CD8-positive, alpha-beta memory T cell (primary cell): ENCODE data around the gene STYX. TPM values are rescaled to one million over a fixed set of nuclear protein-coding genes. Genes with fewer than 3 reads are reported as not detected.
A peak's percentile ranks its signal among the peaks of the same experiment; 100 is the strongest.

Source experiments
- CTCF ChIA-PET: fragments of 350-600 bp; sonication (Branson Sonifier 250); formaldehyde crosslinking; loops from one replicate; lab custom pipeline; 2021; ENCODE audit warnings: antibody characterized with exemption; lab: Charles Lee
- POLR2A ChIA-PET: fragments of 350-600 bp; sonication (Branson Sonifier 250); formaldehyde crosslinking; loops from one replicate; lab custom pipeline; 2021; ENCODE audit warnings: antibody characterized with exemption; lab: Charles Lee
- DNase-seq, 5 donors: peaks; one replicate each; pipeline versions ENCODE4 v3.0.0 to v3.0.0-alpha.2; 2020 to 2022; ENCODE audit warnings: mixed read lengths in 1 of 5
- H3K27ac ChIP-seq: one replicate; pipeline ENCODE4 v1.7.0; 2013; ENCODE audit warnings: low read depth, mild to moderate bottlenecking, low read length, moderate library complexity
- H3K27me3 ChIP-seq: 2 replicates; pipeline ENCODE4 v1.7.0; 2013; ENCODE audit warnings: low read length, mild to moderate bottlenecking; ENCODE audit not compliant: insufficient read depth, poor library complexity, severe bottlenecking
- H3K36me3 ChIP-seq: 2 replicates; pipeline ENCODE4 v1.7.0; 2013; ENCODE audit warnings: mild to moderate bottlenecking, low read length, moderate library complexity; ENCODE audit not compliant: insufficient read depth
- H3K4me1 ChIP-seq: 2 replicates; pipeline ENCODE4 v1.7.0; 2013; ENCODE audit warnings: mild to moderate bottlenecking, low read length, moderate library complexity; ENCODE audit not compliant: insufficient read depth
- H3K4me3 ChIP-seq: 2 replicates; pipeline ENCODE4 v1.7.0; 2013; ENCODE audit warnings: mild to moderate bottlenecking, low read length
- H3K9me3 ChIP-seq: 2 replicates; pipeline ENCODE4 v1.7.0; 2013; ENCODE audit warnings: mild to moderate bottlenecking, low read length
- H3K27ac Mint-ChIP-seq, 8 donors: one replicate each; pipeline ENCODE4 v1.8.0; 2020 to 2021; ENCODE audit warnings: mixed read lengths in 8 of 8, mild to moderate bottlenecking in 6 of 8, inconsistent platforms in 3 of 8, moderate library complexity in 3 of 8
- H3K27me3 Mint-ChIP-seq, 2 donors: one replicate each; pipeline ENCODE4 v1.8.0; 2020 to 2021; ENCODE audit warnings: mixed read lengths in 2 of 2, mild to moderate bottlenecking in 1 of 2, moderate library complexity in 1 of 2
- H3K36me3 Mint-ChIP-seq, 3 donors: one replicate each; pipeline ENCODE4 v1.8.0; 2020 to 2021; ENCODE audit warnings: mixed read lengths in 3 of 3, inconsistent platforms in 1 of 3, mild to moderate bottlenecking in 1 of 3
- H3K4me1 Mint-ChIP-seq, 3 donors: one replicate each; pipeline ENCODE4 v1.8.0; 2020 to 2021; ENCODE audit warnings: mixed read lengths in 3 of 3, inconsistent platforms in 1 of 3, mild to moderate bottlenecking in 1 of 3
- H3K4me3 Mint-ChIP-seq, 7 donors: one replicate each; pipeline ENCODE4 v1.8.0; 2020 to 2021; ENCODE audit warnings: mixed read lengths in 7 of 7, mild to moderate bottlenecking in 6 of 7, moderate library complexity in 4 of 7, inconsistent platforms in 2 of 7
- H3K9me3 Mint-ChIP-seq, 5 donors: one replicate each; pipeline ENCODE4 v1.8.0; 2020 to 2022; ENCODE audit warnings: mixed read lengths in 5 of 5, mild to moderate bottlenecking in 3 of 5, moderate library complexity in 2 of 5, inconsistent platforms in 1 of 5
- polyA plus RNA-seq: library from polyadenylated mRNA; unstranded; fragments of 300-500 nt; fragmentation: Illumina TruSeq; gene quantifications from one replicate; pipeline ENCODE4 v1.2.3, GENCODE V29; 2021
- total RNA-seq, 2 experiments: library from RNA; stranded (reverse); gene quantifications; one replicate each; pipeline ENCODE4 v1.2.3, GENCODE V29; 2021

Gene STYX
- total and polyA plus RNA-seq, 3 experiments from 2014 or later, result 20.9 to 25.4 (median 21.2) TPM

GRCh38 chr14:52693532-52693931 lies 36.4 kb upstream of the STYX start:
- Mint-ChIP-seq H3K27ac (peak overlapping the region in 4 of 8 donors; percentile 29 to 66 (median 38)), H3K9me3 (no peaks in the 10 kb centered on the region)
- POLR2A ChIA-PET, result no interaction called here

GRCh38 chr14:52694761-52695480 lies 35.0 kb upstream of the STYX start:
- peak; percentile 28 to 79 (median 63) for DNase-seq
- no peaks in the 10 kb centered on the region for H3K9me3 ChIP-seq
- H3K4me1 Mint-ChIP-seq, result peaks cover 42 to 56% (median 53%) of the 10 kb centered on the region in 3 donors
- CTCF ChIA-PET, result no interaction called here
- H3K9me3 Mint-ChIP-seq, result no peaks in the 10 kb centered on the region
- H3K27me3 Mint-ChIP-seq, result no peaks in the 10 kb centered on the region
- no peaks in the 10 kb centered on the region for H3K36me3 ChIP-seq
- H3K27ac ChIP-seq, result peak overlapping the region; percentile 80
- H3K4me3 Mint-ChIP-seq, result peak overlapping the region; percentile 93 to 100 (median 99)
- H3K4me3 ChIP-seq, result peak overlapping the region; percentile 84
- no peaks in the 10 kb centered on the region for H3K27me3 ChIP-seq
- POLR2A ChIA-PET, result interaction anchor here (0.5 to 1.6 kb wide), 8 partner anchors 12 to 458 kb away, joined by 3 to 7 read pairs (median 5); partner anchors contain the start of genes DDHD1, GPR137C, PSMC6 and STYX
- peaks cover 0 to 11% (median 4%) of the 10 kb centered on the region in 3 donors for H3K36me3 Mint-ChIP-seq
- peaks cover 43% of the 10 kb centered on the region for H3K4me1 ChIP-seq
- H3K27ac Mint-ChIP-seq, result peak overlapping the region; percentile 69 to 99 (median 96)

More at GRCh38 chr14:52693532-52693931, 36.4 kb upstream of the STYX start:
- peaks cover 49% of the 10 kb centered on the region for H3K4me1 ChIP-seq
- Mint-ChIP-seq H3K27me3 (no peaks in the 10 kb centered on the region), H3K36me3 (peaks cover 0 to 11% (median 4%) of the 10 kb centered on the region in 3 donors), H3K4me3 (peak overlapping the region; percentile 38 to 73 (median 59)), H3K4me1 (peaks cover 55 to 70% (median 67%) of the 10 kb centered on the region in 3 donors)
- CTCF ChIA-PET, result interaction anchor here (0.9 kb wide), 1 partner anchor 14 kb away, joined by 3 read pairs; no protein-coding TSS in a partner anchor
- no peaks in the 10 kb centered on the region for H3K36me3 ChIP-seq
- DNase-seq, result no peak
- H3K9me3 ChIP-seq, result no peaks in the 10 kb centered on the region
- H3K4me3 ChIP-seq, result no peak overlapping the region
- H3K27ac ChIP-seq, result no peak overlapping the region
- H3K27me3 ChIP-seq, result no peaks in the 10 kb centered on the region

- Histone ChIP-seq H3K27me3 (no peaks in the 10 kb centered on the region), H3K36me3 (no peaks in the 10 kb centered on the region), H3K4me1 (peaks cover 39% of the 10 kb centered on the region), H3K4me3 (peak within 1 kb of the TSS; percentile 84), H3K9me3 (no peaks in the 10 kb centered on the region), H3K27ac (peak within 1 kb of the TSS; percentile 80)
- DNase-seq, result peak; percentile 50 to 70 (median 62)
- peaks cover 38 to 50% (median 48%) of the 10 kb centered on the region in 3 donors for H3K4me1 Mint-ChIP-seq
- peak within 1 kb of the TSS; percentile 93 to 100 (median 99) for H3K4me3 Mint-ChIP-seq
- ChIA-PET POLR2A (interaction anchor here (0.5 to 1.6 kb wide), 10 partner anchors 12 to 457 kb away, joined by 3 to 7 read pairs (median 4); partner anchors contain the start of genes DDHD1, GPR137C, PSMC6 and STYX), CTCF (no interaction called here)
- peak within 1 kb of the TSS; percentile 69 to 99 (median 96) for H3K27ac Mint-ChIP-seq
- no peaks in the 10 kb centered on the region for H3K9me3 Mint-ChIP-seq
- H3K36me3 Mint-ChIP-seq, result peaks cover 0 to 7% (median 0%) of the 10 kb centered on the region in 3 donors
- no peaks in the 10 kb centered on the region for H3K27me3 Mint-ChIP-seq
Observed at GRCh38 chr14:52695481-52696091, 34.4 kb upstream of the STYX start, which contains the start of gene ERO1A. ERO1A (minus strand) TSS chr14:52695558; CDS start chr14:52695481, 77 bp downstream.

- Histone ChIP-seq H3K4me1 (no peaks in the 10 kb centered on the region), H3K27ac (no peak overlapping the region), H3K4me3 (no peak overlapping the region), H3K9me3 (no peaks in the 10 kb centered on the region), H3K36me3 (no peaks in the 10 kb centered on the region), H3K27me3 (no peaks in the 10 kb centered on the region)
- POLR2A ChIA-PET, result no interaction called here
- DNase-seq, result no peak
- Mint-ChIP-seq H3K4me1 (peaks cover 4 to 10% (median 6%) of the 10 kb centered on the region in 3 donors), H3K9me3 (no peaks in the 10 kb centered on the region), H3K27me3 (peaks cover 0 to 2% of the 10 kb centered on the region in 2 donors), H3K27ac (no peak overlapping the region), H3K4me3 (peak overlapping the region in 1 of 7 donors; percentile 37), H3K36me3 (peaks cover 0 to 1% (median 0%) of the 10 kb centered on the region in 3 donors)
- CTCF ChIA-PET, result no interaction called here
Observed at GRCh38 chr14:52700701-52701172, 29.2 kb upstream of the STYX start.

GRCh38 chr14:52701223-52701622 lies 28.7 kb upstream of the STYX start:
- peaks cover 0 to 2% of the 10 kb centered on the region in 2 donors for H3K27me3 Mint-ChIP-seq
- no peaks in the 10 kb centered on the region for H3K9me3 Mint-ChIP-seq
- Histone ChIP-seq H3K36me3 (no peaks in the 10 kb centered on the region), H3K4me3 (no peak overlapping the region), H3K27ac (no peak overlapping the region), H3K4me1 (peaks cover 3% of the 10 kb centered on the region), H3K27me3 (no peaks in the 10 kb centered on the region), H3K9me3 (no peaks in the 10 kb centered on the region)
- peaks cover 5 to 9% (median 8%) of the 10 kb centered on the region in 3 donors for H3K4me1 Mint-ChIP-seq
- POLR2A ChIA-PET, result no interaction called here
- peak overlapping the region in 1 of 7 donors; percentile 37 for H3K4me3 Mint-ChIP-seq
- H3K36me3 Mint-ChIP-seq, result no peaks in the 10 kb centered on the region
- DNase-seq, result no peak
- CTCF ChIA-PET, result no interaction called here
- H3K27ac Mint-ChIP-seq, result peak overlapping the region in 1 of 8 donors; percentile 17

- Mint-ChIP-seq H3K27me3 (peaks cover 0 to 2% of the 10 kb centered on the region in 2 donors), H3K4me1 (peaks cover 22 to 26% (median 24%) of the 10 kb centered on the region in 3 donors), H3K27ac (no peak overlapping the region), H3K9me3 (no peaks in the 10 kb centered on the region), H3K36me3 (peaks cover 0 to 12% (median 0%) of the 10 kb centered on the region in 3 donors), H3K4me3 (no peak overlapping the region)
- ChIA-PET POLR2A (no interaction called here), CTCF (no interaction called here)
- DNase-seq, result no peak
- Histone ChIP-seq H3K27ac (no peak overlapping the region), H3K4me1 (peaks cover 17% of the 10 kb centered on the region), H3K27me3 (no peaks in the 10 kb centered on the region), H3K36me3 (no peaks in the 10 kb centered on the region), H3K9me3 (no peaks in the 10 kb centered on the region), H3K4me3 (no peak overlapping the region)
Observed at GRCh38 chr14:52703225-52703624, 26.7 kb upstream of the STYX start.

- Mint-ChIP-seq H3K4me3 (peak overlapping the region in 1 of 7 donors; percentile 69), H3K9me3 (no peaks in the 10 kb centered on the region), H3K4me1 (peaks cover 27 to 30% (median 28%) of the 10 kb centered on the region in 3 donors), H3K27me3 (peaks cover 0 to 2% of the 10 kb centered on the region in 2 donors), H3K36me3 (peaks cover 0 to 16% (median 0%) of the 10 kb centered on the region in 3 donors), H3K27ac (no peak overlapping the region)
- Histone ChIP-seq H3K27ac (no peak overlapping the region), H3K4me1 (peaks cover 22% of the 10 kb centered on the region), H3K27me3 (no peaks in the 10 kb centered on the region), H3K9me3 (no peaks in the 10 kb centered on the region), H3K36me3 (peaks cover 3% of the 10 kb centered on the region), H3K4me3 (no peak overlapping the region)
- ChIA-PET CTCF (no interaction called here), POLR2A (no interaction called here)
- DNase-seq, result no peak
Observed at GRCh38 chr14:52703664-52704063, 26.3 kb upstream of the STYX start.
